ENCODE results near the gene TMEM9.

The TMEM9 gene

DNA sequence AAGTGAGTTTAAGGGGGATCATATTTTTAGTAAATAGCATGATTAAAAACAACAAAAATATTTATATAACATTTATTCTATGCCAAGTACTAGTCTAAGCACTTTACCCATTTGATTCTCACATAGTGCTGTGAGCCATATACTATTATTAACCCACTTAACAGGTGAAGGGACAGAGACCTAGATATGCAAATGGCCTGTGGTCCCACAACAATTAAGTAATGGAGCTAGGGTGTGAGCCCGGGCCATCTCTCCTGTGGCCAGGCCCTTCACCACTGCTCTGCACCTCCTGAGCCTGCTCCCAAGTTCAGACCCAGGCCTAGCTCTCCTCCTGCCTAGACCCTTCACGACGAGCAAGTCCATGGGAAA, 27.8 kb downstream of the TMEM9 start:
- DNase-seq = no peak

DNA sequence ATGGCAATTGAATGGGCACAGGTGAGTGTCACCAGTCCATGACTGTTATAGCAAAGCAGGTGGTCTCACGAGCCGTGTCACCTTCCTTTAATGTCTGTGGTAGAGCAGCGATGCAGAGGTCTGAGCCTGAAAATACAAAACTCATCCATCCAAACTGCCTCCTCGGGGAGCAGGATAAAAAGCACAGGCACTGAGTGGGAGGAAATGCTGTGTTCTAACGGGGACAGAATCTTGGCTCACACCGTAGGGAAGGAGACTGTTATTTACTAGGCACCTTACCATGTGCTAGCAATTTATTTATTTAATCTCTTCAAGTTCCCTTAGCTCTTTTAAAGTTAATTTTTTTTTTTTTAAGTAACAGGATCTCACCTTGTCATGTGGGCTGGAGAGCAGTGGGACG, 28.5 kb downstream of the TMEM9 start:
- no peak for DNase-seq

DNA sequence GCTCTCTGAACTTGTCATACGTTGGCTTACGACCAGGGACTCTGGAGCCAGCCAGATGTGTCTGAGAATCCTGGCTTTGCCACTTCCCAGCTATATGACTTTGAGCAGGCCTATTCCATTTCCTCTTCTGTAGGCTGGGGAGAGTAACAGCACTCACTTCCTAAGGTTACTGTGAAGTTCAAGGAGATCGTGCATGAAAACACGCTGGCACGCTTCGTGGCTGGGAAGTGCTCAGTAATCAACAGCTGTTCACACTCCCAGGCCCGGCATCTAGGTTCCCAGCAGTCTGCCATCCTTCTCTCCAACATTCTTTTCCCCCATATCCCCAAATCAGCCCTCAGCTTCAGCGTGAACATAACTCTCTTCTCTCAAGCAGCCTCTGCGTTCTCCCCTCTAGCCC, 29.3 kb downstream of the TMEM9 start:
- DNase-seq = no peak

DNA sequence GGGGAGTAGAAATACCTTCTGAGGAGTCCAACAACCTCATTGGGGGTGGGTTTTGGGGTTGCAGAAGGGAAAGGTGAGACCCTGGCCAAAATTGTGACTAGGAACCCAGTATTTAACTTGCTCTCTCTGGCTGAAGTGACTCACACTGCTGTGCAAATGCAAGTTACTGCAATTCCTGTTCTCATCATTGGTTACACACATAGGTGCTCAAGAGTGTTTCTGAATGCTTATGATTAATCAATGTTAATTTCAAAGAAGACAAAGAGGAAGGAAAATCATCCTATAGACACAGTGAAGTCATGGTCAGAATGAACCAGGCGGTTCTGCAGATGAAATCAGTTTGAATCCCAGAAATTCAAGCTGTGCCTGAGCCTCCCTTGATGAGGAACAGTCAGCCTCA, 30.4 kb downstream of the TMEM9 start:
- DNase-seq = no peak

DNA sequence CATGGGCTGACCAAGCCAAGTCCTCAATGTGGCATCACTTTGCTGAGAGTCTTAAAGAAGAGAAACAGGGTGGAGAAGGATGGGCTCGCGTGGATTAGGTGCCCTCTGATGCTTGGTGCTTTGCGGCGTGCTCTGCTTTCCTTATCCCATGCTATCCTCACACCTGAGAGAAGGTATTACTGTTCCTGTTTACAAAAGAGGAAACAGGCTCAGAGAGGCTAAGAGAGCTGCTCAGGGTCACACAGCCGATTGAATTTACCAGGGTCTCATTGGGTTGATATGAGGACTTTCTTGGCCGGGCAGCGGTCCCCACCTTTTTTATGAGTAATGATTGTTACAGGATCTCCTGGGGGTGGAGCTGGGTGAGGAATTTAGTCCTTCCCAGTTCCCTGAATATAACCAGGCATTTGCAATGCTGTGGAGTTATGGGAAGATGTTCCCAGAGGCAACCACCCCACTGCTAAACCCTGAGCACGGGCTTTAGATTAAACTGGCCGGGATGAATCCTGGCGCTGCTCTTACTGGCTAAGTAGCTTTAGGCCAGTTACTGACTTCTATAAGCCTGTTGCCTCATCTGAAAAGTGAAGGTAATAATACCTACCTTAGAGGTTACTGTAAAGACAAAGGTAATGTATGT, 31.8 kb downstream of the TMEM9 start:
- DNase-seq = no peak

DNA sequence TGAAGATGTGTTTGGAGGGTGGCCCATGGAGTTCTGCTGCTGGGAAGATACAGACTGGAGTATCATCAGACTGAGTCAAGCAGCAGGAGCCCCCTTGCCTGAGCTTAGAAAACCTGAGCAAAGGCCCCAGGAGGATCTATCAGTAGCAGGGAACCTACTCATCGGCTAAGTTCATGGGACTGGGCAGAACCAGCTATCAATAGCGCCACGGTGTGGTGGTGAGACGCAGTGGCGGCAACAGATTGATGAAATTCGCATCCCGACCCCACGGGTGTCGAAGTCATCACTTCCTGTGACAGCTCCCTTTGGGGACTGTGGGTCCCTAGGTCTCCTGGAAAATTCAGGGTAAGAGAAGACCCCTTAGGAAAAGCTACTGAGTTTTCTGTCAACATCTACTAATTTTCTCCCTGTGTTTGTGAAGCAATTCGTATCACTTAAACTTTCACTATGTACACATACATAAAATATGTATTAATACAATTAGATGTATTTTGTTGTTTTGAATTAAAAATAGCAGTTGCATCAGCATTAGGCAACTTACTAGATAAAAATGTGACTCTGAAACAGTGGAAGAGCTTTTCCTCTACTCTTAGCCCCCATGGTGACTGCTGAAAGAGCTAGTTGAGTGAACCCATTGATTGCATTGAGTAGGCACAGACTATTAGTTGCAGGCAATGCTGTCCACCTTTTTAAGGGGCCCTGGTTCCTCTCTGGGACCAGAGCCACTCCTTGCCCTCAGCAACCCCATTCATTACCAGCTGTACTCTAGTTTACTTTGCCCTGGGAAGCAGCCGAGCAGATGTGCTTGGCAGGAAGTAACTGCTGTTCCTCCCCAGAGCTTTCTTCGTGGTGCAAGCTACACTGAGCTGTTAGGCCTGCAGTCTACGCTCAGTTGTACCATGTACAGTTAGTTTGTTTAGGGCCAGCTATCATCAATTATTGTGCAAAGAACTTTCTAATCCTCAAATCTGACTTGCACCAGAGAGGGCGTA, 34.8 kb downstream of the TMEM9 start:
- DNase-seq = peak; percentile 72 to 79

DNA sequence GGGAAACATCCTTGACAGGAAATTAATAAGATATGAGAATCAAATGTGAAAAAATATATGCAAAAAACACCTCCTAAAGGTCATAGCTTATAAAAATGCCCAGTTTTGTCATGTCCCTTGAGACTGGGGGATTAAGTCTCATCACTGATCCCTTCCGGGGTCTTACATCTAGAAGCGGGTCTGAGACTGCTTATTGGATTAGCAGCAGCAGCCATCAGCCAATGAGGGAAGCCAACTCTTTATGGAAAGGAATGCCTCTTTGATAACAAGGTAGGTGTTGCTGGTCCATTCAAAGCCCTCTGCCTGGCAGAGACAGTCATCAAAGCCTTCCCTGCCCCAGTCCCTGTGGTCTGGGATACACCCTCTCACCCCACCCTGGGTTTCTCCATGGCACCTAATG, 38.2 kb downstream of the TMEM9 start:
- no peak for DNase-seq

DNA sequence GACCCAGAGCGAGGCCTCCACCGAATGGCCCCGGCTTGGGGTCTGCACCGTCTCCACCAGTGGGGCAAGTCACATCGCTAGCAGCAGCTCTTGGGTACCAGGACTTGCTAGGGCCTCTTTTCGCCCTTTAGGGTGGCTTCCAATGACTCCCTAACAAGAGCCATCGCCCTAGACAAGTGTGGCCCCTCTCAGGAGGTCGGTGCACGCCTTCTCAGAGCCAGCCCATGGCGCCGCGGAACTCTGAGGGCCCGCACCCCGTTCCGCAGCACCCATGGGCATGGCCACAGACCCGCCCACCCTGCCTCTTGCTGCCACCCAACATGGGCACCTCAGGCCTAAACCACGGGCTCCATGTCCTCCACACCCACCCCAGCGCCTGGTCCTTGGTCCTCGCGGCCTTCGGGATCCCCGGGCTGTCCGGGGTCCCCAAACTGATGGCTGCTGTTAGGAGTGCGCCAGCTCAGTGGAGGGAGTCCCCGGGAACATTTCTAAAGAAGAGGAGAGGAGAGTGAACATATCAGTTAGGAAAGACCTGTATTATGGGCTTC, 38.8 kb downstream of the TMEM9 start:
- no peak for DNase-seq

DNA sequence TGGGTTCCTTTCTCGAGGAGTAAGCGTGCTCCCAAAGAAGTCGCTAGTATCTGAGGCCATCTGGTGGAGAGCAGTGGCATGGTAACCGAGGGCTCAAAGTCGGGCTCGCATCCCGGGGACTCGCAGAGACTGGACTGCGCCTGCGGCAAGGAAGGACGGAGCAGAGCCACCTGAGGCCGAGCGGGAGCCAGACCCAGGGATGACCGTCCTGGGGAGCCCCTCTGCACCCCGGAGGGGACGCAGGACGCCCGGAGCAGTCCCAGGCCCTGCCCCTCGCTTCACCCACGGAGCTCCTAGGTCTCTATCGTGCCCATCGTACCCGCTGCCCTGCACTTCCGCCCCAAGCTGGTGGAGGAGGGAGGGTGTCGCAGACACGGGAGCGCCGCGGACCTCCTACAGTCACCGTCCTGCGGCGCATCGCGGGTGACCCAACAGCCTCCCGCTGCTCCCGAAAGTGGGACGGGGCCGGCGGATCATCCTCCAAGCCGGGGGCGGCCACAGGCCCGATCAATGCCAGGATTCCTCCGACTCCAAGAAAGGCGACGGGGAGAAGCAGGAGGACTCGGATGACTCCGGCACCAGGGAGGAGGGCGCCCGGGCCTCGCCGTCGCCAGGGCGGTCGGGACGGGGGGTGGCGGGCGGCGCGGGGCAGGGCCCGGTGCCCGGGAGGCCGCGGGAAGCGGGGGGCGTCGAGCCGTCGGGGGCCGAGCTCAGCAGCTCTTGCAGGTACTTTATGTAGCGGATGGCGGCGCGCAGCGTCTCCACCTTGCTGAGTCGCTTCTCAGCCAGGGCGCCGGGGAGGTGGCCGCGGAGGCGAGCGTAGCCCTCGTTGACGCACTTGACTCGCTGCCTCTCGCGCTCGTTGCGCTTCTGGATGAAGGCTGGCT, 39.8 kb downstream of the TMEM9 start:
- DNase-seq = peak; percentile 88 to 90

DNA sequence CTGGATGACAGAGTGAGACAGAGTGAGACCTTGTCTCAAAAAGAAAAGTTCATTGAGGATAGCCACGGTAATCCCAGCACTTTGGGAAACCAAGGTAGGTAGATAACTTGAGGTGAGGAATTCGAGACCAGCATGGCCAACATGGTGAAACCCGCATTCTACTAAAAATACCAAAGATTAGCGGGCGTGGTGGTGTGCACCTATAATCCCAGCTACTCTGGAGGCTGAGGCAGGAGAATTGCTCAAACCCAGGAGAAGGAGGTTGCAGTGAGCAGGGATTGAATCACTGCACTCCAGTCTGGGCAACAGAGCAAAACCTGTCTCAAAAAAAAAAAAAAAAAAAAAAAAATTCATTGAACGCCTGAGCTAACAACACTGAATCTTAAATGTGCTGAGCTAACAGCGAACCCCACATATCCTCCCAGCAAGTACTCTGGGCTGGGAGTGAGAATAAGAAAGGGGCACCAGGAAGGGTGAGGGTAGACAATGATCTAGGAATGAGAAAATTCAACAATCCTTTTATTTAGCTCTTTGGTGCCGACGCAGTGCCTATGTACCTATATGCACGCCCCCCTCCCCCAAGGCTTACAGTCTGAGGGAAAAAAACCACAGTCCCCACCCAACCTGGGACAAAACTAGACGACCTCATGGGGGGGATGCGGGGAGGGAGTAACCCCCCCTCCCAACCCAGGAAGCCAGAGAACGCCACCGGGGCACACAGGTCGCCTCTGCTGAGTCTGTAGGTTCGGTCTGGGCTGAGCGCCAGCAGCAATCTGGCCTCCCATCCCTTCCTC, 40.6 kb downstream of the TMEM9 start:
- no peak for DNase-seq

DNA sequence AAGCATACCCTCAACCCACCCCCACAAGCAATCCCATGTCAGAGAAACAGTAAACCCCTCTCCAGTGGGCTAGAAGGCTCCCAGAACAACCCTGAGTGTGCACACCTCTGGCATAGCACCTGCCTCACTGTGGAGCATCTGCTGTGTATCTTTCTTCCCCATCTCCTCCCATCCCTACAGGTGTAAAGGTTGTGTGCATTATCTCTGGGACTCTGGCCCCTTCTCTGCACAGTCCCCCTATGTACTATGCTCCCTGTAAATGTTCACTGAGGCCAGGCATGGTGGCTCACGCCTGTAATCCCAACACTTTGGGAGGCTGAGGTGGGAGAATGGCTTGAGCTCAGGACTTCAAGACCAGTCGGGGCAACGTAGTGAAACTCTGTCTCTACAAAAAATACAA, 41.3 kb downstream of the TMEM9 start:
- DNase-seq = no peak

DNA sequence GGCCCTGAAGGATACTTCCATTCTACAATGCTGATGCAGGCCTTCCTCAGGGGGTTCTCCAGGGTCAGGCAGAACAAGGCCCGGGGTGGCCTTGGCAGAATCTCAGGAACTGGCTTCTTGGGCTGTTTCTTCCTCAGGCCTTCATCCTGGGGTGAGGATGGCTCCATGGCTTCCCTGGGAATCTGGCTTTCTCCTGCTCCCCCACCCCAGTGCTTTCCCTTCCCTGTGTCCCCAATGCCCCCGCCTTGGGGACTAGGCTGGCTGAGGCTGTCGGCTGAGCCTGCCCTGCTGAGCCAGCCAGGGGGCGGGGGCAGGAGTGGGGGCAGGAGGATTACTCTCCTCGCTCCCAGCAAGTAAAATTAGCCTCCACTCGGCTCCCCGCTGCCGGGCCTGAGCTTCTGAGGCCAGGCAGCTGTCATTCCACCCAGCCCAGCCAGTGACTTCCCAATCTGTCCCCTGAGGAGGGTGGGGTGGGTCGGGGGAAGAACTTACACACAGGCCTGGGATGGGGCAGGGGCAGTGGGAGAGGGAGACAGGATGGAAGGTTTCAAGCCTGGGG, 42.0 kb downstream of the TMEM9 start, which contains the start of gene CACNA1S:
Gene CACNA1S (minus strand): TSS at position 254 of the 559 bp plus-strand sequence. CDS start 87 bp downstream, at position 167.
- DNase-seq = no peak

DNA sequence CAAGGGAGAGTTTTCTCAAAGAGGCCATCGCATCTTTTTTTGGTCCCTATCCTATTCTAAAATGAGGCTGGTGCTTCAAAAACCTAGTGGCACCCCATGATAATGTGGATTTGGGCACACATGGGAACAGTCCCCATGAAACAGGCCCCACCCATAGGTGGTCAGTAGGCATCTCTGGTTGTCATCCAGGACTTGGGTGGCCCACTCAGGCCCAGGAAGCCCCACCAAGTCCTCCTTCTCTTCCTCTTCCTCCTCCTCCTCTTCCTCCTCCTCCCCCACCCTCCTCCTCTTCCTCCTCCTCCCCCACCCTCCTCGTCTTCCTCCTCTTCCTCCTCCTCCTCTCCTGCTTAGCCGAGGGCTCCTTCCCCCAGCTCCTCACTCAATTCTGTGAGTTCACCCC, 42.6 kb downstream of the TMEM9 start:
- DNase-seq = no peak

DNA sequence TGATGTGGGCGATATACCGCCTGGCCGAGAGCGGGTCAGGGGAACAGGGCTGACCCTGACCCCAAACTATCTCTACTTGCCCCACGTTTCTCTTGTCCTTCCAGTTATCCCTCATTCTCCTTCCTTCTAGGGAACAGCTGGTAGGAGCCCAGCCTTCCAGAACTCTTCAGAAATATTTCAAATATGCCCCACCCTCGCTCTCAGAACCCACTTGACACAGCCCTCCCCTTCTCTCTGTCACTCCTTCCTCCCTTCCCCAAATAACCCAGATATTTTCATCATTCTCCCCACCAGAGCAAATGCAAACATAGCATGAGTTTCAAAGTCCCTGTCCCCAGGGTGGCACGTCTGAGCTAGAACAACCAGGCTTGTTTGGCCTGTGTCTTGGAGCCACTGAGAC, 43.1 kb downstream of the TMEM9 start:
- DNase-seq = no peak

DNA sequence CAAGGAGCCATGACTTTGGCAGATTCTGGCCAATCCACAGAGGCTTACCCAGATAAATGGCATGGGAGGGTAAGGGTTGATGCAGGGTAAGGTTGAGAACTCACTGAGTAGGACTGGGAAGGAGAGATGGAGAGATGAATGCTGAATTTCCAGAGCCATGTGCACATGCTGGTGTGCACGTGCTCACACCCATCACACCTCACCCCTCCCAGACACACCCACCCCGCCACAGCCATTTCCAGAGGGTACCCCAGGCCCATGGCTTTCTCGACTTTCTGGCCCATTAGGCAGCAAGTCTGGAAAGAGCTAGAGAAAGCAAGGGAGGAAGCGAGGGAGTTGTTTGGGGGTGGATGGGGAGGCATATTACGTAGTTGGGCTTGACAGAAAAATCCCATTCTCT, 43.7 kb downstream of the TMEM9 start:
- no peak for DNase-seq

DNA sequence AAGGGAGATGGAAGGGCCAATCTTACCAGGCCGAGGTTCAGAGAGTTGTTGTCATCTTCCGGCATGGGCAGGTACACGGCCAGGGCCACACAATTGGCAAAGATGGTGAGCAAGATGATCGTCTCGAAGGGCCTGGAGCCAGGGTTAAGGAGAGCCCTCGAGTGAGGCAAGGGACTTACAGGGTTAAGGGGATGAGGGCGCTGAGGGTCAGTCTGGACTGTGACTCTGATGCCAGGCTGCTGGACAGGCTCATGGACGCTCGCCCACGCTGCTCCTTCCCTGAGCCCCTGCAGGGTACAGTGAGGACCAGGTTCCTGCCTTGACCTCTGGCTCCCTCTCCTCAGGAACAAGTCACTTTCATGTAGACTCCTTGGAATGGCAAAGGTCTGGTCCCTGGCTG, 44.1 kb downstream of the TMEM9 start:
- no peak for DNase-seq

DNA sequence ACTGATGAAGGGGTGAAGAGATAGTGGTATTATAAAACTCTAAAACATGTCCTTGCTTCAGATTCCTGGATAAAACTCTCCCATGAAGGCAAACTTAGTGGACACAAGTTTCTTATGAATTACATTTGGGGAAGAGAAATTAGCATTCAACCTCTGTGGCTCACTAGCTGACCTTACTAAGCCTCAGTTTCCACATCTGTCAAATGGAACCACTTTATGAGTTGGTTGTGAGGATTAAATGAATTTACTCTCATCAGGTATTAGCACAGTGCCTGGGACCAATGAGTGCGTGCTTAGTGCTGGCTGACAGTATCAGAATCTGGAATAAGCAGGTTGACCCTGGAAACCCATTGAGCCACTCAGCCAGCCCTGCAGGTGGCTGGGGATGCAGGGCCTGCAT, 44.6 kb downstream of the TMEM9 start:
- DNase-seq = no peak

DNA sequence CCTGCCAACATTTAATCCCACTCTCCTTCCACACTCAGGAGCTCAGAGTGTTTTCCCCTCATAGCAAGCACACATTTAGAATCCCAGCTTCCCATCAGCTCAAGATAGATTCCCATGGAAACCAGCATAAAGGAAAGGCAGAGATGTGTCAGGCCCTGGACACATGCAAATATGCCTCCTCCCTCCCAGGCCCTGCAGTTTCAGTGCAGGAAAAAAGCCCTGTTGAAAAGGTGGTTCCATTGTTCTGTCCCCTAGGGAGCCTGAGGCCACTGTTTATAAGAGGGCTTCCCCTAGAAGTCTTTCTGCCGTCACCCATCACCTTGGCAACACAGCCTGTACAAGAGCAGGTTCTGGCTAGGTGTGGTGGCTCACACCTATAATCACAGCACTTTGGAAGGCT, 45.7 kb downstream of the TMEM9 start:
- DNase-seq = no peak

DNA sequence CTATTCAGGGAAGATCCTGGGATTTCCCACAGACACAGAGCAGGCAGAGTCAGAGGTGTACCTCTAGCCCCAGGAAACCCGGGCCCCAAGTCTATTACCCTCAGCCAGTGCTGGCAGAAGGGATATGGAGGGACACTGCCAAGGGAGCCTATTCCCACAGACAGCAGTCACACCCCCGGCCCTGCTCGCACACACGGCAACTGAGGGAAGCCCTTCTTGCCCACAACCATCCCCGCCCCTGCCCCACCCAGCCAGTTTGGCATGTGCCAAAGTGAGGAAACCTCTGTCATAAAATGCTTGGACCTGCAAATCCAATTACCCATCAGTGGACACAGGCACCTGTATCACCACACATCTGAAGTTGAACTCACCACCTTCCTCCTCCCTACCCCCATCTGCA, 48.6 kb downstream of the TMEM9 start:
- no peak for DNase-seq

DNA sequence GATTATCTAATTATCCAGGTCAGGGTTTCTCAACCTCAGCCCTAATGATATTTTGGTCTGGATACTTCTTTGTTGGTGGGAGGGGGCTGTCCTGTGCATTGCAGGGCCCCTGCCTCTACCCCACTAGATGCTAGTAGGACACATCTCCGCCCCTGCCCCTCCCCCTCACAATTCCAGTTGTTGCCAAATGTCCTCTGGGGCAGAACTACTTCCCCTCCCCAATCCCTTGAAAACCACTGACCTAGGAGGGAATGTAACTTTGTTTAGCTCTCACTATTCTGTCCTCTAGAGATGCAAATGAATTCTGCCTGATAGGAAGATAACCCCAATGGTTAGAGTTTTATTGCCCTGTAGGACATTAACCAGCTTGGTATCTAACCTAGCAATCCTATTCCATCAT, 50.1 kb downstream of the TMEM9 start:
- DNase-seq = no peak

DNA sequence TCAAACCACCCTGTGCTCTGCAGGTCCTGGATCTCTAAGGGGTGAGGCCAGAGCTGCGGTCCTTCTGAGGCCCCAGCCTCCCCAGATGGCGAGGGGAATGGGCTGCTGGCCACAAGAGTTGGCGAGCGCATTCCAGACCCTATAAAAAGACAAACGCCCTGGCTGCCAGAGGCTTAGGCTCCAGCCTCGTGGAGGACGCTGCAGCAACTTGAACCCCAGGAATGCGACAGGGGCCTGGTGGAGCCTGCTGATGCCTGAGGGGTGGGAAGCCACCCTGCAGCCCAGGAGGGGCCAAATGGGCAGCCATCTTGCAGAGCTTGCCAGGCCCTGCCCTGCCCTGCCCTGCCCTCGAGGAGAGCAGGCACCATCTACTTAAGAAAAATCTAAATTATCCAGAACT, 50.6 kb downstream of the TMEM9 start:
- DNase-seq = no peak

All from activated T-cell treated with anti-CD3 and anti-CD28 coated beads, Interleukin-2, amount 50 U/mL, for 48 hours (primary cell).